NT2/D1 (cell line): ENCODE data around the gene MORF4L1.
"Not testable (repeated sequence)": the region's sequence is repeated elsewhere in the genome, so short reads cannot be mapped to it uniquely, and the experiment has no call there.

Source experiments
- DNase-seq: peaks from one replicate; pipeline ENCODE4 v3.0.0-alpha.2; 2011; ENCODE audit warnings: low read depth, low spot score
- H3K27me3 ChIP-seq: 2 replicates; pipeline ENCODE4 v1.6.0; 2011; ENCODE audit warnings: mild to moderate bottlenecking; ENCODE audit not compliant: insufficient read length, insufficient read depth
- H3K36me3 ChIP-seq: 2 replicates; pipeline ENCODE4 v1.6.1; 2011; ENCODE audit warnings: mild to moderate bottlenecking, low read length, mixed read lengths; ENCODE audit not compliant: insufficient read depth, insufficient read length
- H3K4me1 ChIP-seq: 2 replicates; pipeline ENCODE4 v1.5.1; 2011; ENCODE audit not compliant: insufficient read depth, insufficient read length
- H3K4me3 ChIP-seq: 2 replicates; pipeline ENCODE4 v1.5.1; 2011; ENCODE audit warnings: low read depth; ENCODE audit not compliant: insufficient read length
- H3K9ac ChIP-seq: 2 replicates; pipeline ENCODE4 v1.6.0; 2011; ENCODE audit warnings: low read depth; ENCODE audit not compliant: insufficient read length
- H3K9me3 ChIP-seq: 2 replicates; pipeline ENCODE4 v1.5.1; 2011; ENCODE audit warnings: mild to moderate bottlenecking, low read length; ENCODE audit not compliant: insufficient read depth
- SUZ12 ChIP-seq: IDR thresholded peaks from 2 replicates; pipeline ENCODE4 v1.6.1; 2011; ENCODE audit not compliant: insufficient read length, insufficient read depth; ENCODE audit errors: extremely low read depth
- YY1 ChIP-seq: IDR thresholded peaks from 2 replicates; pipeline ENCODE4 v1.6.1; 2011; ENCODE audit not compliant: insufficient read length, insufficient read depth
- ZNF274 ChIP-seq: IDR thresholded peaks from 2 replicates; pipeline ENCODE4 v1.6.1; 2011; ENCODE audit warnings: mild to moderate bottlenecking, low read depth, low read length

MORF4L1 gene

DNA sequence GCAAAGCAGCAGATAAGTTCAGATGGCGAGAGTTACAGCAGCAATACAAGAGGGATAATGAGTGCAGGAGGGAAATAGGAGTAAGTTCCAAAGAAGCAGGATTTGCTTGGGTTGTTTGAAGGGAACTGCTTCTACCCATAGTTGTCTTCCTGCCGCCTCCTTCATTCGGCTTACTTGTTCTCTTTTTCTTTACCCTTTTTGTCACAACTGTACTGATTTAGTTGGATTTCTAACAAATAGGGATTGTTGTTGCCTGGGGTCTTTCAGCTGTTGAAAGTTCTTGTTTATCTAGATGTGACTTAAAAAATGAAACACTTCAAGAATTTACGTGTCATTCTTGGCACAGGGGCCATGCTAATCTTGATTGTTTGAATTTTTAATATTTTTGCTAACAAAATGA is 25.9 kb downstream of the MORF4L1 start:
- no peaks in the 10 kb centered on the region for H3K27me3 ChIP-seq
- H3K36me3 ChIP-seq, result peaks cover 94% of the 10 kb centered on the region
- TF ChIP-seq YY1 (no peak), ZNF274 (no peak), SUZ12 (no peak)
- DNase-seq, result no peak
- no peaks in the 10 kb centered on the region for H3K9me3 ChIP-seq
- H3K4me1 ChIP-seq, result no peaks in the 10 kb centered on the region
- H3K4me3 ChIP-seq, result no peak overlapping the region
- no peak overlapping the region for H3K9ac ChIP-seq

DNA sequence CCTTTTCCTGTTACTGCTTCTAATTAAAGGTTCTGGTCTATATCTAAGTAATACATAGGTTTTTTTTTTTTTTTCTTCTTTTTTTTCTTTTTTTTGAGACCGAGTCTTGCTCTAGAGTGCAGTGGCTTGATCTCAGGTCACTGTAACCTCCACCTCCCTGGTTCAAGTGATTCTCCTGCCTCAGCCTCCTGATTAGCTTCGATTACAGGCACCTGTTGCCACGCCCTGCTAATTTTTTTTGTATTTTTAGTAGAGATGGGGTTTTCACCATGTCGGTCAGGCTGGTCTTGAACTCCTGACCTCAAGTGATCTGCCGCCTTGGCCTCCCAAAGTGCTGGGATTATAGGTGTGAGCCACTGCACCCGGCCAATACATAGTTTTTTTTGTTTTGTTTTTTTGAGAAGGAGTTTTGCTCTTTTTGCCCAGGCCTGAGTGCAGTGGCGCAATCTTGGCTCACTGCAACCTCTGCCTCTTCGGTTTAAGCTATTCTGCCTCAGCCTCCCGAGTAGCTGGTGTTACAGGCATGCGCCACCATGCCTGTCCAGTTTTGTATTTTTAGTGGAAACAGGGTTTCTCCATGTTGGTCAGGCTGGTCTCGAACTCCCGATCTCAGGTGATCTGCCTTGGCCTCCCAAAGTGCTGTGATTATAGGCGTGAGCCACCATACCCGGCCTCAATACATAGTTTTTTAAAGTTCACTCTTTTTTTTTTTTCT is 28.3 kb downstream of the MORF4L1 start:
- H3K36me3 ChIP-seq, result peaks cover 83% of the 10 kb centered on the region
- H3K9me3 ChIP-seq, H3K4me3 ChIP-seq, H3K9ac ChIP-seq, H3K27me3 ChIP-seq, DNase-seq, H3K4me1 ChIP-seq: not testable (repeated sequence)

DNA sequence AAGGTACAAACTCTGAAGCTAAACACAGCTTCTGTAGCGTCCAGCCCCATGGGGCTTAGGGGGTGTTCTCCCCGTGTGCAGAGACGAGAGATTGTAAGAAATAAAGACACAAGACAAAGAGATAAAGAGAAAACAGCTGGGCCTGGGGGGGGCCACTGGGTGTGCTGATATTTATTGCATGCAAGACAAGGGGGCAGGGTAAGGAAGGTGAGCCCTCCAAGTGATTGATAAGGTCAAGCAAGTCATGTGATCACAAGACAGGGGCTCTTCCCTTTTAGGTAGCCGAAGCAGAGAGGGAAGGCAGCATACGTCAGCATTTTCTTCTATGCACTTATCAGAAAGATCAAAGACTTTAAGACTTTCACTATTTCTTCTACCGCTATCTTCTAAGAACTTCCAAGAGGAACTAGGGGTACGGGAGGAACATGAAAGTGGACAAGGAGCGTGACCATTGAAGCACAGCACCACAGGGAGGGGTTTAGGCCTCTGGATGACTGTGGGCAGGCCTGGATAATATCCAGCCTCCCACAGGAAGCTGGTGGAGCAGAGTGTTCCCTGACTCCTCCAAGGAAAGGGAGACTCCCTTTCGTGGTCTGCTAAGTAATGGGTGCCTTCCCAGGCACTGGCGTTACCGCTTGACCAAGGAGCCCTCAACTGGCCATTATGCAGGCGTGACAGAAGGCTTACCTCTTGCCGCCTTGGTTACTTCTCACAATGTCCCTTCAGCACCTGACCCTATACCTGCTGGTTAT is 29.8 kb downstream of the MORF4L1 start:
- H3K36me3 ChIP-seq, result peaks cover 86% of the 10 kb centered on the region
- not testable (repeated sequence) for DNase-seq, H3K9me3 ChIP-seq, H3K27me3 ChIP-seq, H3K4me1 ChIP-seq, H3K4me3 ChIP-seq, H3K9ac ChIP-seq

DNA sequence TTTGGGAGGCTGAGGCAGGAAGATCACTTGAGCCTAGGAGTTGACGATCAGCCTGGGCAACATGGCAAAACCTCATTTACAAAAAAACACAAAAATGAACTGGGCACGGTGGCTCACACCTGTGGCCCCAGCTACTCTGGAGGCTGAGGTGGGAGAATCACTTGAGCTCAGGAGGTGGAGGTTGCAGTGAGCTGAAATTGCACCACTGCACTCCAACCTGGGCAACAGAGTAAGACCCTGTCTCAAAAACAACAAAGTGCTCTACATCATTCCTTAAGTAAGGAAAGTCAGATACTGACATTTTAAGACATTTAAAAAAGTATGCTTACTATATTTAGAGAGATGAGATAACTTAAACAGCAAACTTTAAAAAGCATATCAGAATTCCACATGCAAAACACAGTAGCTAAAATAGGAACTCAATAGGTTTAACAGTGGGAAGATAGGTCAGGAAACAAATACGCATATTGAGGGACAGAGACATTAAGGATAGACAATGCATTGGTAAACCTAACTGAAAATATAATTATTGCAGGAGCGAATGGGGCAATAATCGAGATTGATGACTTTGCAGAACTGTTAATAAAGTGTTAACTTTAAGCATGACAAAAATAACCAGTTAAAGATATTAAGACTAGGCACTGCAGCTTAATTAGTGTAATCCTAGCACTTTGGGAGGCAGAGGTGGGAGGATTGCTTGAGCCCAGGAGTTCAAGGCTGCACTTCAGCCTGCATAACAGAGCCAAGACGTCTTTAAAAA is 32.1 kb downstream of the MORF4L1 start:
- Histone ChIP-seq H3K4me1 (peaks cover 5% of the 10 kb centered on the region), H3K36me3 (peaks cover 75% of the 10 kb centered on the region), H3K27me3 (no peaks in the 10 kb centered on the region), H3K4me3 (no peak overlapping the region), H3K9ac (no peak overlapping the region), H3K9me3 (no peaks in the 10 kb centered on the region)
- TF ChIP-seq ZNF274 (no peak), YY1 (no peak)
- DNase-seq, result no peak

DNA sequence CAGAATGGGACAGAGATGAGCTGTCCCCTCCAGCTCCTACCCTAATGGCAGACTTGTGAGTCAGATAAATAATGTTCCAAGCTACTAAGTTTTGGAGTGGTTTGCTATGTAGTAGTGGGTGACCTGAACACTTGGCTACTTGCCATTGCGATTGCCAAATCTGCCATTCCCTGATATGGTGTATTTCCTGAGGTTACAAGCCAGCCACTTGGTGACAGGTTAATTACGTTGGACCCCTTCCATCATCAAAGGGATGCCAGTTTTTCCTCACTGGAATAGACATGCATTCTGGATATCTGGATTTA is 33.6 kb downstream of the MORF4L1 start:
- no peak for DNase-seq
- Histone ChIP-seq H3K4me3 (no peak overlapping the region), H3K36me3 (peaks cover 72% of the 10 kb centered on the region), H3K4me1 (peaks cover 8% of the 10 kb centered on the region), H3K9me3 (no peaks in the 10 kb centered on the region), H3K27me3 (no peaks in the 10 kb centered on the region), H3K9ac (no peak overlapping the region)
- TF ChIP-seq ZNF274 (no peak), SUZ12 (no peak), YY1 (no peak)

DNA sequence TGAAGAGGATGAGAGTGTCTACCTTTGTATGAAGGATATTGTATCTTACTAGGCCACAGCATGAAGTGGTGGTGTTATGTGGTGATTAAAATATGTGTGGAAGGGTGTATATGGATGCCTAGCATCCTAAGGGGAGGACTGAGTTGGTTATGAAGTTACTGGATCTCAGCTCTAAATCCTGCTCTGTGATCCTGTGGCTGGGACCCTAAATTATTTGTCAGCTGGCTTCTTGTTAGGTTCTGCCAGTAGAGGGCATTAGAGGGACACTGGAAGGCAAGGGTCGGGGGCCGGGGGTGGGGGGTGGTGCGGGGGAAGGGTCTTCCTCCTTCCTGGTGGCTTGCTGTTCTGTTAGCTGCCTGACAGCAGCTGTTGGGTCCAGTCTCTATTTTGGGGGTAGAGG is 34.9 kb downstream of the MORF4L1 start:
- peaks cover 63% of the 10 kb centered on the region for H3K36me3 ChIP-seq
- TF ChIP-seq YY1 (no peak), SUZ12 (no peak), ZNF274 (no peak)
- H3K4me3 ChIP-seq, result no peak overlapping the region
- peak; percentile 50 for DNase-seq
- no peaks in the 10 kb centered on the region for H3K9me3 ChIP-seq
- H3K4me1 ChIP-seq, result peaks cover 8% of the 10 kb centered on the region
- no peaks in the 10 kb centered on the region for H3K27me3 ChIP-seq
- no peak overlapping the region for H3K9ac ChIP-seq

DNA sequence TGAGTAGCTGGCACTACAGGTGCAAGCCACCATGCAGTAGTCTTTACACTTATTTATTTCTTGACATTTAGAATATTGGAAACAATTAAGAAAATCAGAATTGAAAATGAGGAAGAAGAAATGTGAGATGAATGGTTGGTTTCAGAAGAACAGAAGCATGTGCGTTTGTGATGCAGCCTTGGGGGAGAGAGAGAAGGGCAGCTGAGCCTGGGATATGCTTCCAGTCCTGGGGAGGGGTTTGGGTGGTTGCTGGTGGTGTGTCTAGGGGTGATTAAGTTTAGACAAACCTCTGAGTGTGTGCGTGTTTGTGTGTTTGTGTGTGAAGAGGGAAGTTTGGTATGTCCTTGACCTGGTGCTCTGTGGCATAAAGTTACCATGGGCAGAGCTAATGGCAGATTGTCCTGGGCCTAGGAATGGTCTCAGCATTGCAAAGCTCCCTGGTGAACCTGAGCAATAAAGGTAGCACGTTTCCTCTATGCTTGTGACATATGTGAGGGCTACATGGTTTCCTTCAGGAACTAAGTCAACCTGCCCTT is 36.5 kb downstream of the MORF4L1 start:
- no peak for DNase-seq
- Histone ChIP-seq H3K27me3 (no peaks in the 10 kb centered on the region), H3K4me1 (peaks cover 8% of the 10 kb centered on the region), H3K36me3 (peaks cover 58% of the 10 kb centered on the region), H3K9ac (no peak overlapping the region), H3K4me3 (no peak overlapping the region), H3K9me3 (no peaks in the 10 kb centered on the region)
- TF ChIP-seq ZNF274 (no peak), SUZ12 (no peak), YY1 (no peak)
